Measurements from ENCODE around the gene MGAT5.

MGAT5 gene

DNA sequence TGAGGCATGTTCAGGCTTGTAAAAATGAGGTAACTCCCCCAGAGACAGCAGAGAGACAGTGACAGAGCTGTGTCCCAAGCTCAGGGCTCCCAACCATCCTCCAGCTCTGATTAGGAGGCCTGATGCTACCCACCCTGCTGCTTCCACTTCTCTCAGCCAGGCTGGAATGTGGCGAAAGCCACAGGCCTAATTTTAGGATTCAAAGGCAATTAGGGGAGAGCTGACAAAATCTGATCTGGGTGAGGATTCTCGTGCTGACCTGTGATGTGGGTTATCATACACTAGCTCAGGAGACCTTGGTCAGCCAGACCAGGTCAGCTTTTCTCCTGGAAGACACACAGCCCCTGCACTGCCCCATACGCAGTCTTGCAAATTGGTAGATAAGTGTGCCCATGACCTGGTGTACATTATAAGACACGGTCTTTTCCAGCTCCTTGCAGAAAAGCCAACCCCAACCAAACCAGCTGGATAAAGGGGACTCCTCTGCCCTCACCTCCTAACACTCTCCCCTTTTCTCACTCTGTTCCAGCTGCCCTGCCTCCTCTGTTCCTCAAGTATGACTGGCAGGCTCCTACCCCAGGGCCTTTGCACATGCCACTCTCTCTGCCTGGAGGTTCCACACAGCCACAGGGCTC, 225.9 kb downstream of the MGAT5 start:
- TF ChIP-seq, protein P1, sequence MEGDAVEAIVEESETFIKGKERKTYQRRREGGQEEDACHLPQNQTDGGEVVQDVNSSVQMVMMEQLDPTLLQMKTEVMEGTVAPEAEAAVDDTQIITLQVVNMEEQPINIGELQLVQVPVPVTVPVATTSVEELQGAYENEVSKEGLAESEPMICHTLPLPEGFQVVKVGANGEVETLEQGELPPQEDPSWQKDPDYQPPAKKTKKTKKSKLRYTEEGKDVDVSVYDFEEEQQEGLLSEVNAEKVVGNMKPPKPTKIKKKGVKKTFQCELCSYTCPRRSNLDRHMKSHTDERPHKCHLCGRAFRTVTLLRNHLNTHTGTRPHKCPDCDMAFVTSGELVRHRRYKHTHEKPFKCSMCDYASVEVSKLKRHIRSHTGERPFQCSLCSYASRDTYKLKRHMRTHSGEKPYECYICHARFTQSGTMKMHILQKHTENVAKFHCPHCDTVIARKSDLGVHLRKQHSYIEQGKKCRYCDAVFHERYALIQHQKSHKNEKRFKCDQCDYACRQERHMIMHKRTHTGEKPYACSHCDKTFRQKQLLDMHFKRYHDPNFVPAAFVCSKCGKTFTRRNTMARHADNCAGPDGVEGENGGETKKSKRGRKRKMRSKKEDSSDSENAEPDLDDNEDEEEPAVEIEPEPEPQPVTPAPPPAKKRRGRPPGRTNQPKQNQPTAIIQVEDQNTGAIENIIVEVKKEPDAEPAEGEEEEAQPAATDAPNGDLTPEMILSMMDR (conservative IDR thresholded peaks at IDR 0.05), result no peak
- no peak for TF ChIP-seq ZFX (IDR thresholded peaks at IDR 0.05)

DNA sequence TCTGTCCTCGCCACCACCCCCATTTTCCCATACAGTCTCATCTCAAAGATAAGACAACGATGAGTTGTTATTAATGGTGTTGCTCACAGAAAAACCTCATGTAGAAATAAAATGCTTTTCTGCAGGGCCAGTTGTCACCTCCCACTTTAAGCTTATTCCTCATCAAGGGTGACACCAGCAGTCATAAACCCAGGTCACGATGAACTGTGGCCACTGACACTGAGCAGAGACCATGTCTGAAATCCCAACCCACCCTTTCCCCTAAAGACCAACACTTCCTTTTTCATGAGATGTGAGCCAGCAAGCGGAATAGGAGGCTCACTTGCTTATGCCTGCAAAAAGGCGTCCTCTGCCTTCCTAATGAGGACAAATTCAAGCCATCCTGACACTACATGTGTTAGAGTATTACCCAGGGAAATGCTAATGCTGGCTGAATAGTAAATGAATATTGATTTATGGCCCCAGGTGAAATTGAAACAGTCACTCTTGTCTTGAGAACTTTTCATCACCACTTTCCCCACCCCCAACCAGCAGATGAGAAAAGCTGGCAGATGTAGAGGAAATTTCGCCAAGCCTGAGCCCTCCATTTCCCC, 228.4 kb downstream of the MGAT5 start:
- TF ChIP-seq, protein P1 (conservative IDR thresholded peaks at IDR 0.05), result no peak
- TF ChIP-seq ZFX (IDR thresholded peaks at IDR 0.05), result no peak

More for the DNA sequence above, 225.9 kb downstream of the MGAT5 start:
- H3K27ac ChIP-seq, result no peak overlapping the region

DNA sequence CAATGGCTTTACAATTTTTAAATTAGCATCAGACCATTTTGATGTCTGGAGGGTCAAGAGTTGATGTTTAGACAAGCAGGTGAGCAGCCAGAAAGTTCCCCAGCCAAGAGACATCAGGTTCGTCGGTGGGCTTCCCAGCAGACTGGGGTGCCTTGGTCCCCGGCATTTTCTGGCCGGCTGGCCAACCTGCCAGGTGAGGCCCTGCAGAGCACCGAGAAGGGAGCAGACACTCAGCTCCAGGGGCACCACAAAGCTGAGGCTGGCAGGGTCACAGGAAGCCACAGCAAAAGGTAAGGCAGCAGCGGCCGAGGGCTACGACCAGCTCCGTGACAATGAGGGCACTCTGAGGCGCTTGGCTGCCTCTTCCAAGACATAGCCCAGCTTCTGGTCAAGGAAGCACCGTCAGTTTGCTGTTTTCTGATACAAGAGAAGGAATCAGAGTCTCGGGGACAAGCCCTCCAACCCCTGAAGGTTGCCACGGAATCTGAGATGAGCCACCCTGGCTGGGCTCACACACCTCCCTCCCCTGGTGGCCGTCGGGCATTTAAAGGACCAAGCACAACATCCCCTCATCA, 229.0 kb downstream of the MGAT5 start:
- H3K27ac ChIP-seq, result no peak overlapping the region

More for the DNA sequence above, 228.4 kb downstream of the MGAT5 start:
- H3K27ac ChIP-seq, result no peak overlapping the region

GRCh38 chr2:134489732-134490384, 236.0 kb downstream of the MGAT5 start:
- H3K27ac ChIP-seq, result no peak overlapping the region
- TF ChIP-seq, protein P1 (conservative IDR thresholded peaks at IDR 0.05), result no peak
- TF ChIP-seq ZFX (IDR thresholded peaks at IDR 0.05), result no peak

More for the DNA sequence above, 229.0 kb downstream of the MGAT5 start:
- TF ChIP-seq ZFX (IDR thresholded peaks at IDR 0.05), result no peak
- TF ChIP-seq, protein P1 (conservative IDR thresholded peaks at IDR 0.05), result no peak

- TF ChIP-seq, protein P1 (conservative IDR thresholded peaks at IDR 0.05), result no peak
- no peak for TF ChIP-seq ZFX (IDR thresholded peaks at IDR 0.05)
- no peak overlapping the region for H3K27ac ChIP-seq
These were observed 236.7 kb downstream of the MGAT5 start for GRCh38 chr2:134490559-134490958.

DNA sequence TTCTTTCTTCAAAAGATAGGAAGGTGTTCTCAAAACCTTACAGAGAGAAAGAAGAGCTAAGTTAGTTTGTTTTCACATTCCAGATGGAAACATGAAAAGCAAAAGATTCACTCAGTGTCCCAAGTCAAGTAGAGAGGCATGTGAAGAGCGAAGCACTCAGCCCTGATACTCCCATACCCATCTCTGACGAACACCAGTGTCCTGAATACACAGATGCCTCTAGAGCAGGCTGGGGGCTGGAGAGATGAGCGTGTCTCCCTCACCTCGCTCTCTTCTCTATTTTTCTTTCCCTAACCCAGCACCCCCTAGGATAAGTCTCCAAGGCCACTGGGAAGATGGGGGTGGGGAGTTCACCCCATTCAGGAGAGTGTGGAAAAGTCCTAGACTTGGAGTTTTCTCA, 237.2 kb downstream of the MGAT5 start:
- no peak for TF ChIP-seq ZFX (IDR thresholded peaks at IDR 0.05)
- TF ChIP-seq, protein P1 (conservative IDR thresholded peaks at IDR 0.05), result no peak
- no peak overlapping the region for H3K27ac ChIP-seq
